Measurements from ENCODE around the gene LRRC75A.
"Not testable (repeated sequence)": the region's sequence is repeated elsewhere in the genome, so short reads cannot be mapped to it uniquely, and the experiment has no call there.

Gene LRRC75A

DNA sequence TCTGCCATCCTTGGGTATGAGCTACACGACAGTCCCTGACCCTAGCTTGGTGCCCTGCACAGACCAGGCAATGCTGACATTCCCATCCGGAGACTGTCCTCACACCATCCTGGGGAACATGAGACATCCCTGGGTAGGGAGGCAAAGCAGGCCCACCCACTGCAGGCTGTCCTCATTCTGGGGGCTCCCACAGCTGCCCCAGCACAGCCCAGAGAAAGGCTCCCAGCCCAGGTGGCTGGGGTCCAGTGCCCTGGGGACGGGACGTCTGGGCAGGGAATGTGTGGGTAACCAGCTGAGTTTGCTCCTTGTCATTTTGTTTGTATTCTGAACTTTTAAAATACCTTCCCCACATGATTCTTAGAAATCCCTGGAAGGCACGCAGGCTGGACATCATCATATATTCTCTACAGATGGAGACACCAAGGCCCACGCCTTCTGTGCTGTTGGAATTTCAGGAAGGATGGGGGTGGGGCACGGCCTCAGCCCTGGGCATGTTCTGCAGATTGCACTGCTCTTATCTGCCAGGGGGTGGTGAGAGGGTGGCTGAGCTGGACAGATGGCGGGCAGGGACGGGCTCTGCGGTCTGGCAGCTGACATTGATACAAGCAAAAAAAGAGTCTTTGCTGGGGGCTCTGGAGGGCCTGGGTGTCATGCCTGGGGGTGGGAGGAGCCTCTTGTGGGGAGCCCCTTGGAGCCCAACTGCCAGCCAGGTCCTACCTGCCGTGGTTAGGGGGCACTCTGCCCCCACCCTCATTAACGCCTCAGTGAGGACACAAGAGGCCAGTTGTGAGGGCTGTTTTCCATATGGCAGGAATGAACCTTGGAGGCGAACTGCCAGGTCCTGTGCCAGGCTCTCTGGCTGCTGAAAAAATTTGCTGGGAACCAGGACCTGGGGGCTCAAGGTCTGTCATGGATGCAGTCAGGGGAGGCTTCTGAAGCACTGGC is 28.4 kb downstream of the LRRC75A start:
- H3K36me3 ChIP-seq (ENCODE audit: insufficient read depth, low read length) = no peaks in the 10 kb centered on the region
- no peak overlapping the region for H3K4me3 ChIP-seq (ENCODE audit: low read length)
- no peaks in the 10 kb centered on the region for H3K9me3 ChIP-seq (ENCODE audit: low read length)
- H3K4me1 ChIP-seq (ENCODE audit: insufficient read depth, low read length) = no peaks in the 10 kb centered on the region
- no peaks in the 10 kb centered on the region for H3K27me3 ChIP-seq (ENCODE audit: insufficient read depth, low read length)
- no peak overlapping the region for H2AFZ ChIP-seq (ENCODE audit: low read depth, low read length)

DNA sequence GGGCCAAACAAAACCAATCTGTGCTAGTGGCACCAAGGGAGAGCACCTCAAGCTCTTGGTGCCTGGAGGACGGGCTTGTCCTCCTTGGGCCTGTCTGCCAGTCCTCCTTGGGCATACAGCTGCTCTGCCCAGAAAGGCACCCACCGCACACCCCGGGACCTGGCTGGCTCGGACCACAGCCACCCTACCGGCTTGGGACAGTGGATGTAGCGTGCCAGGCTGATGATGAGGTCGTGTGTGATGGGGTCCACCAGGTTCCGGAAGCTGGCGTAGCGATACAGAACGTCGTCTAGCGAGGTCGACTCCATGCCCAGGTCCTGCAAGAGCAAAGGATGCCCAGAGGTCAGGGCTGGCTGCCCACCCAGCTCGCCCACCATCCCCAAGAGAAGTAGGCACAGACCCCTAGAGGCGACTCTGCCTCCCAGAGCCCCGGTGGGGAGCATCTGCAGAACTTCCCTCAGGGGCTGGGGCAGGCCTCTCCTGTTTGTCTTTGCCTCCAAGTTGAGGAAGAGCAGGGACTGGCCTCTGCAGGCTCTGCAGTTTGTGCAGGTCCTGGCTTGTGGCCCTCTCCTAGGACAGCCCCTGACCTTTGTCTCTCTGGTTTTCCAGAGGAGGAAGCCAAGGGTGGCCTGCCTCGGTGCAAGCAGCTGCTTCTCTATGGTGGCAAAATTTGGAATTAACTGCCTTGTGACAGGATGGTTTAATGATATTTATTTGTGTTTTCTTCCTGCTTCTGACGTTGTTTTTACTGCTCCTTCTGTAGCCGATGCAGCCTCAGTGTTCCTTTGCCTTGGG is 29.7 kb downstream of the LRRC75A start:
- Histone ChIP-seq H2AFZ (ENCODE audit: low read depth, low read length) (no peak overlapping the region), H3K27me3 (ENCODE audit: insufficient read depth, low read length) (no peaks in the 10 kb centered on the region), H3K9me3 (ENCODE audit: low read length) (no peaks in the 10 kb centered on the region), H3K36me3 (ENCODE audit: insufficient read depth, low read length) (no peaks in the 10 kb centered on the region), H3K4me3 (ENCODE audit: low read length) (no peak overlapping the region), H3K4me1 (ENCODE audit: insufficient read depth, low read length) (no peaks in the 10 kb centered on the region)

GRCh38 chr17:16461606-16461866 is 30.5 kb downstream of the LRRC75A start:
- no peaks in the 10 kb centered on the region for H3K27me3 ChIP-seq (ENCODE audit: insufficient read depth, low read length)
- H3K4me1 ChIP-seq (ENCODE audit: insufficient read depth, low read length) = no peaks in the 10 kb centered on the region
- no peaks in the 10 kb centered on the region for H3K9me3 ChIP-seq (ENCODE audit: low read length)
- no peak overlapping the region for H2AFZ ChIP-seq (ENCODE audit: low read depth, low read length)
- H3K4me3 ChIP-seq (ENCODE audit: low read length) = no peak overlapping the region
- H3K36me3 ChIP-seq (ENCODE audit: insufficient read depth, low read length) = no peaks in the 10 kb centered on the region

GRCh38 chr17:16460796-16461605 is 31.0 kb downstream of the LRRC75A start:
- H3K36me3 ChIP-seq (ENCODE audit: insufficient read depth, low read length) = no peaks in the 10 kb centered on the region

GRCh38 chr17:16459855-16460550 is 32.0 kb downstream of the LRRC75A start:
- Histone ChIP-seq H3K4me3 (ENCODE audit: low read length) (no peak overlapping the region), H3K4me1 (ENCODE audit: insufficient read depth, low read length) (no peaks in the 10 kb centered on the region), H3K27me3 (ENCODE audit: insufficient read depth, low read length) (no peaks in the 10 kb centered on the region), H3K36me3 (ENCODE audit: insufficient read depth, low read length) (no peaks in the 10 kb centered on the region), H2AFZ (ENCODE audit: low read depth, low read length) (no peak overlapping the region), H3K9me3 (ENCODE audit: low read length) (no peaks in the 10 kb centered on the region)

More at GRCh38 chr17:16460796-16461605, 31.0 kb downstream of the LRRC75A start:
- Histone ChIP-seq H2AFZ (ENCODE audit: low read depth, low read length) (no peak overlapping the region), H3K4me3 (ENCODE audit: low read length) (no peak overlapping the region), H3K27me3 (ENCODE audit: insufficient read depth, low read length) (no peaks in the 10 kb centered on the region), H3K4me1 (ENCODE audit: insufficient read depth, low read length) (no peaks in the 10 kb centered on the region), H3K9me3 (ENCODE audit: low read length) (no peaks in the 10 kb centered on the region)

GRCh38 chr17:16459271-16459670 is 32.7 kb downstream of the LRRC75A start:
- Histone ChIP-seq H3K4me1 (ENCODE audit: insufficient read depth, low read length) (no peaks in the 10 kb centered on the region), H3K27me3 (ENCODE audit: insufficient read depth, low read length) (no peaks in the 10 kb centered on the region), H3K36me3 (ENCODE audit: insufficient read depth, low read length) (no peaks in the 10 kb centered on the region), H3K4me3 (ENCODE audit: low read length) (no peak overlapping the region), H3K9me3 (ENCODE audit: low read length) (no peaks in the 10 kb centered on the region), H2AFZ (ENCODE audit: low read depth, low read length) (no peak overlapping the region)

GRCh38 chr17:16456742-16457316 is 35.2 kb downstream of the LRRC75A start:
- Histone ChIP-seq H3K4me1 (ENCODE audit: insufficient read depth, low read length) (no peaks in the 10 kb centered on the region), H2AFZ (ENCODE audit: low read depth, low read length) (no peak overlapping the region), H3K4me3 (ENCODE audit: low read length) (no peak overlapping the region), H3K27me3 (ENCODE audit: insufficient read depth, low read length) (no peaks in the 10 kb centered on the region), H3K9me3 (ENCODE audit: low read length) (no peaks in the 10 kb centered on the region), H3K36me3 (ENCODE audit: insufficient read depth, low read length) (no peaks in the 10 kb centered on the region)

DNA sequence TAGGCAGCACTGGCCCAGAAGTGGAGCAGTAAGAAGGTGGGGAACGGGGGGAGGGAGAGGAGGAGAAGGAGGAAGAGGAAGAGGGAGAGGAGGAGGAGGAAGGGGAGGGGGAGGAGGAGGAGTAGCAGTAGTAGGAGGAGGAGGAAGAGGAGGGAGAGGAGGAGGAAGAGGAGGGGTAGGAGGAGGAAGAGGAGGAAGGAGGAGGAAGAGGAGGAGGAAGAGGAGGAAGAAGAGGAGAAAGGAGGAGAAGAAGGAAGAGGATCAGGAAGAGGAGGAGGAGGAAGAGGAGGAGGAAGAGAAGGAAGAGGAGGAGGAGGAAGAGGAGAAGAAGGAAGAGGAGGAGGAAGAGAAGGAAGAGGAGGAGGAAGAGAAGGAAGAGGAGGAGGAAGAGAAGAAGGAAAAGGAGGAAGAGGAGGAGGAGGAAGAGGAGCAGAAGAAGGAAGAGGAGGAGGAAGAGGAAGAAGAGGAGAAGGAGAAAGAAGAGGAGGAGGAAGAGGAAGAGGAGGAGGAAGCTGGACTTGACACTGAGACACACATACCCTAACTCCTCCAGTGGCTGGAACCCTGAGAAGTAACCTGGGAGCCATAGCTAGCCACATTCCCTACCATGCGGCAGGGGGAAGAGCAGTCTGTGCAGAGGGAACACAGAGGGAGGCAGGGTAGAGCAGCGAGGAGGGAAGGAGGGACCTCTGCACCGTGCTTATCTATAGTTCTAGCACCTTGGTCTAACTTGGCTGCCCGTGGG is 35.8 kb downstream of the LRRC75A start:
- no peak overlapping the region for H2AFZ ChIP-seq (ENCODE audit: low read depth, low read length)
- H3K27me3 ChIP-seq (ENCODE audit: insufficient read depth, low read length) = no peaks in the 10 kb centered on the region
- H3K9me3 ChIP-seq (ENCODE audit: low read length) = no peaks in the 10 kb centered on the region
- H3K4me1 ChIP-seq (ENCODE audit: insufficient read depth, low read length) = no peaks in the 10 kb centered on the region
- H3K36me3 ChIP-seq (ENCODE audit: insufficient read depth, low read length) = no peaks in the 10 kb centered on the region
- H3K4me3 ChIP-seq (ENCODE audit: low read length) = no peak overlapping the region

GRCh38 chr17:16453493-16453851 is 38.5 kb downstream of the LRRC75A start:
- Histone ChIP-seq H3K36me3 (ENCODE audit: insufficient read depth, low read length) (peaks cover 4% of the 10 kb centered on the region), H3K4me3 (ENCODE audit: low read length) (no peak overlapping the region), H3K9me3 (ENCODE audit: low read length) (no peaks in the 10 kb centered on the region), H2AFZ (ENCODE audit: low read depth, low read length) (no peak overlapping the region), H3K4me1 (ENCODE audit: insufficient read depth, low read length) (no peaks in the 10 kb centered on the region), H3K27me3 (ENCODE audit: insufficient read depth, low read length) (no peaks in the 10 kb centered on the region)

GRCh38 chr17:16452268-16452667 is 39.7 kb downstream of the LRRC75A start:
- not testable (repeated sequence) for H3K27me3 ChIP-seq (ENCODE audit: insufficient read depth, low read length); H2AFZ ChIP-seq (ENCODE audit: low read depth, low read length); H3K4me3 ChIP-seq (ENCODE audit: low read length); H3K4me1 ChIP-seq (ENCODE audit: insufficient read depth, low read length); H3K9me3 ChIP-seq (ENCODE audit: low read length)
- H3K36me3 ChIP-seq (ENCODE audit: insufficient read depth, low read length) = peaks cover 15% of the 10 kb centered on the region

- H3K36me3 ChIP-seq (ENCODE audit: insufficient read depth, low read length) = peaks cover 29% of the 10 kb centered on the region
- H2AFZ ChIP-seq (ENCODE audit: low read depth, low read length) = no peak overlapping the region
- H3K4me3 ChIP-seq (ENCODE audit: low read length) = no peak overlapping the region
These were observed 42.0 kb downstream of the LRRC75A start for GRCh38 chr17:16450028-16450427.

GRCh38 chr17:16449121-16449570 is 42.8 kb downstream of the LRRC75A start:
- Histone ChIP-seq H3K27me3 (ENCODE audit: insufficient read depth, low read length) (no peaks in the 10 kb centered on the region), H3K4me1 (ENCODE audit: insufficient read depth, low read length) (no peaks in the 10 kb centered on the region), H3K36me3 (ENCODE audit: insufficient read depth, low read length) (peaks cover 34% of the 10 kb centered on the region), H3K9me3 (ENCODE audit: low read length) (no peaks in the 10 kb centered on the region), H3K4me3 (ENCODE audit: low read length) (no peak overlapping the region), H2AFZ (ENCODE audit: low read depth, low read length) (no peak overlapping the region)

More at GRCh38 chr17:16450028-16450427, 42.0 kb downstream of the LRRC75A start:
- Histone ChIP-seq H3K4me1 (ENCODE audit: insufficient read depth, low read length) (no peaks in the 10 kb centered on the region), H3K9me3 (ENCODE audit: low read length) (no peaks in the 10 kb centered on the region), H3K27me3 (ENCODE audit: insufficient read depth, low read length) (no peaks in the 10 kb centered on the region)

Data from neuron (in vitro differentiated cells).